Cardiac fibroblast (primary cell): ENCODE results near the gene PPP1R1B.

Source experiments
- DNase-seq, 2 donors: peaks; one replicate each; pipeline versions ENCODE4 v3.0.0 to v3.0.0-alpha.2; 2010; ENCODE audit warnings: low read depth in 2 of 2
- H3K4me3 ChIP-seq, 2 donors: replicated peaks in 1 of 2; 1 replicate in 1 of 2; 2 replicates in 1 of 2; pipeline ENCODE4 v1.5.1; 2011; ENCODE audit warnings: low read depth in 2 of 2, low read length in 2 of 2, mild to moderate bottlenecking in 2 of 2, moderate library complexity in 1 of 2
- CTCF ChIP-seq: IDR thresholded peaks from one replicate; pipeline ENCODE4 v1.5.1; 2011; ENCODE audit warnings: low read depth, mild to moderate bottlenecking, low read length, inconsistent platforms

PPP1R1B gene

GRCh38 chr17:39647256-39647655, 20.5 kb downstream of the PPP1R1B start:
- no peak overlapping the region for H3K4me3 ChIP-seq
- TF ChIP-seq CTCF = no peak
- no peak for DNase-seq

GRCh38 chr17:39648616-39649366, 22.0 kb downstream of the PPP1R1B start:
- DNase-seq = peak in 1 of 2 donors; percentile 34
- no peak for TF ChIP-seq CTCF
- no peak overlapping the region for H3K4me3 ChIP-seq

- TF ChIP-seq CTCF = no peak
These were observed 23.4 kb downstream of the PPP1R1B start for GRCh38 chr17:39650121-39650579.

GRCh38 chr17:39651923-39652586, 25.3 kb downstream of the PPP1R1B start:
- no peak for TF ChIP-seq CTCF
- no peak overlapping the region for H3K4me3 ChIP-seq
- DNase-seq = no peak

More at GRCh38 chr17:39650121-39650579, 23.4 kb downstream of the PPP1R1B start:
- H3K4me3 ChIP-seq = no peak overlapping the region
- no peak for DNase-seq

GRCh38 chr17:39652587-39653315, 26.0 kb downstream of the PPP1R1B start:
- no peak overlapping the region for H3K4me3 ChIP-seq
- DNase-seq = no peak
- TF ChIP-seq CTCF = no peak

GRCh38 chr17:39653316-39653661, 26.5 kb downstream of the PPP1R1B start:
- no peak for TF ChIP-seq CTCF
- H3K4me3 ChIP-seq = no peak overlapping the region
- no peak for DNase-seq
